GM12875 (cell line): ENCODE data around the gene PRKCZ.

Experiments used
- H3K4me3 ChIP-seq: one replicate; pipeline ENCODE4 v1.5.1; 2011; ENCODE audit warnings: low read depth, low read length, control low read depth
- CTCF ChIP-seq: IDR thresholded peaks from 2 replicates; pipeline ENCODE4 v1.5.1; 2011; ENCODE audit warnings: low read depth, mild to moderate bottlenecking, control low read depth, inconsistent platforms, low read length, moderate library complexity, borderline replicate concordance; ENCODE audit not compliant: insufficient read depth

The PRKCZ gene

GRCh38 chr1:2227346-2228156, 177.3 kb downstream of the PRKCZ start:
- H3K4me3 ChIP-seq = peak overlapping the region; percentile 77
- TF ChIP-seq CTCF = no peak

DNA sequence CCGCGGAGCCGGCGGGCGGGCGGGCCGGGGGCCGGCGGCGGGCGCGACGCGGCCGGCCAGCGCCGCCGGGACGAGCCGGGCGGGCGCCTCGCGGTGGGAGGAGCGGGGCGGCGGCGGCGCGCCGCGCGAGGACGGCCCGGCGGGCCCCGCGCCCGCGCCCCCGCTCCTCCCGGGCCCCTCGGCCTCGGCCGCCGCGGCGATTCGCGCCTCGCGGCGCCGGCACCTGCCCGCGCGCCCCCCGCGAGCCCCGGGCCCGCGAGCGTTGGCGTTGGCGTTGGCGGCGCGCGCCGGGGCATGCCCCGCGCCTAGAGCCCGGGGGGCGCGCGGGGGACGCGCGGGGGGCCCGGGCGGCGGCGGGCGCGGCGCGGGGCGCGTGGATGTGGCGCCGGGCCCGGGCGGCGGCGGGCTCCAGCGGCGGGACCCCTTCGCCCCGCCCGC, 178.0 kb downstream of the PRKCZ start, which contains the start of gene SKI:
Gene SKI (plus strand): TSS at position 163 of the 438 bp plus-strand sequence. CDS start 448 bp downstream, outside the sequence.
- no peak for TF ChIP-seq CTCF

DNA sequence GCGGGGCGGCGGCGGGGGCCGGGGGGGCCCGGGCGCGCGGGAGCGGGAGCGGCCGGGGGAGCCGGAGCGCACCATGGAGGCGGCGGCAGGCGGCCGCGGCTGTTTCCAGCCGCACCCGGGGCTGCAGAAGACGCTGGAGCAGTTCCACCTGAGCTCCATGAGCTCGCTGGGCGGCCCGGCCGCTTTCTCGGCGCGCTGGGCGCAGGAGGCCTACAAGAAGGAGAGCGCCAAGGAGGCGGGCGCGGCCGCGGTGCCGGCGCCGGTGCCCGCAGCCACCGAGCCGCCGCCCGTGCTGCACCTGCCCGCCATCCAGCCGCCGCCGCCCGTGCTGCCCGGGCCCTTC, 178.5 kb downstream of the PRKCZ start:
- peak overlapping the region; percentile 74 for H3K4me3 ChIP-seq
- TF ChIP-seq CTCF = no peak

More for the DNA sequence above, 178.0 kb downstream of the PRKCZ start, which contains the start of gene SKI:
- H3K4me3 ChIP-seq = peak within 1 kb of the TSS; percentile 77

GRCh38 chr1:2229037-2229864, 179.0 kb downstream of the PRKCZ start:
- TF ChIP-seq CTCF = no peak
- peak overlapping the region; percentile 74 for H3K4me3 ChIP-seq

- no peak for TF ChIP-seq CTCF
- H3K4me3 ChIP-seq = peak overlapping the region; percentile 74
These were observed 179.9 kb downstream of the PRKCZ start for GRCh38 chr1:2229911-2230731.

- H3K4me3 ChIP-seq = no peak overlapping the region
- TF ChIP-seq CTCF = no peak
These were observed 180.7 kb downstream of the PRKCZ start for GRCh38 chr1:2230781-2231531.
